Anterior cingulate cortex (tissue), 58 donors: ENCODE measurements around the gene PTPRC.
"Not testable (repeated sequence)": the region's sequence is repeated elsewhere in the genome, so short reads cannot be mapped to it uniquely, and the experiment has no call there.

Experiments
- DNase-seq, 58 donors: peaks; one replicate each; lab custom pipeline; 2025; lab: John Stamatoyannopoulos, UW

Gene PTPRC, protein sequence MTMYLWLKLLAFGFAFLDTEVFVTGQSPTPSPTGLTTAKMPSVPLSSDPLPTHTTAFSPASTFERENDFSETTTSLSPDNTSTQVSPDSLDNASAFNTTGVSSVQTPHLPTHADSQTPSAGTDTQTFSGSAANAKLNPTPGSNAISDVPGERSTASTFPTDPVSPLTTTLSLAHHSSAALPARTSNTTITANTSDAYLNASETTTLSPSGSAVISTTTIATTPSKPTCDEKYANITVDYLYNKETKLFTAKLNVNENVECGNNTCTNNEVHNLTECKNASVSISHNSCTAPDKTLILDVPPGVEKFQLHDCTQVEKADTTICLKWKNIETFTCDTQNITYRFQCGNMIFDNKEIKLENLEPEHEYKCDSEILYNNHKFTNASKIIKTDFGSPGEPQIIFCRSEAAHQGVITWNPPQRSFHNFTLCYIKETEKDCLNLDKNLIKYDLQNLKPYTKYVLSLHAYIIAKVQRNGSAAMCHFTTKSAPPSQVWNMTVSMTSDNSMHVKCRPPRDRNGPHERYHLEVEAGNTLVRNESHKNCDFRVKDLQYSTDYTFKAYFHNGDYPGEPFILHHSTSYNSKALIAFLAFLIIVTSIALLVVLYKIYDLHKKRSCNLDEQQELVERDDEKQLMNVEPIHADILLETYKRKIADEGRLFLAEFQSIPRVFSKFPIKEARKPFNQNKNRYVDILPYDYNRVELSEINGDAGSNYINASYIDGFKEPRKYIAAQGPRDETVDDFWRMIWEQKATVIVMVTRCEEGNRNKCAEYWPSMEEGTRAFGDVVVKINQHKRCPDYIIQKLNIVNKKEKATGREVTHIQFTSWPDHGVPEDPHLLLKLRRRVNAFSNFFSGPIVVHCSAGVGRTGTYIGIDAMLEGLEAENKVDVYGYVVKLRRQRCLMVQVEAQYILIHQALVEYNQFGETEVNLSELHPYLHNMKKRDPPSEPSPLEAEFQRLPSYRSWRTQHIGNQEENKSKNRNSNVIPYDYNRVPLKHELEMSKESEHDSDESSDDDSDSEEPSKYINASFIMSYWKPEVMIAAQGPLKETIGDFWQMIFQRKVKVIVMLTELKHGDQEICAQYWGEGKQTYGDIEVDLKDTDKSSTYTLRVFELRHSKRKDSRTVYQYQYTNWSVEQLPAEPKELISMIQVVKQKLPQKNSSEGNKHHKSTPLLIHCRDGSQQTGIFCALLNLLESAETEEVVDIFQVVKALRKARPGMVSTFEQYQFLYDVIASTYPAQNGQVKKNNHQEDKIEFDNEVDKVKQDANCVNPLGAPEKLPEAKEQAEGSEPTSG (N-terminal part only)

DNA sequence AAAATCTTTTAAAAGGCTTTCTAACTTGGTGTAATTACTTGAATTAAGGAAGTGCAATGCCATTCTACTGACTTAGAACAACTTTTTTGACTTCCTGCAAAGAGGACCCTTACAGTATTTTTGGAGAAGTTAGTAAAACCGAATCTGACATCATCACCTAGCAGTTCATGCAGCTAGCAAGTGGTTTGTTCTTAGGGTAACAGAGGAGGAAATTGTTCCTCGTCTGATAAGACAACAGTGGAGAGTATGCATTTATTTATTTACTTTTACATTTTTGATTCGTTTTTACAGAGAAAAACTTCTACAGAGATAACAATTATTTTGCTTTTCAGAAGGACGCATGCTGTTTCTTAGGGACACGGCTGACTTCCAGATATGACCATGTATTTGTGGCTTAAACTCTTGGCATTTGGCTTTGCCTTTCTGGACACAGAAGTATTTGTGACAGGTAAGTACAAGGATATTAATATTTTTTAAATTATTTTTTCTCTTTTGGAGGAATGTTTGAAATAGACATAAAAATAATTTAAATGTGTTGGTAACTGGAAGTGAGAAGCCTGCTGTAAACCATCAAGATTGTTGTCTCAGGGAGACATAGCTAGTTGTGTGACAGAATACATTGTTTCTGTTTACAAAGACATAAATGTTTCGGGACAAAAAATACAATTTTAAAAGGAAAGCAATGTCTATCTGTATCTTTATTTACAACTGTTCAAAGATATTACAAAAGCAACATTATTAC, at the start of gene PTPRC:
Gene PTPRC, plus strand, starts transcription at position 147 of the 742 bp plus-strand sequence. Its CDS starts 229 bp downstream, at position 376.
- DNase-seq, result peak in 2 of 58 donors; percentile 10 to 63

DNA sequence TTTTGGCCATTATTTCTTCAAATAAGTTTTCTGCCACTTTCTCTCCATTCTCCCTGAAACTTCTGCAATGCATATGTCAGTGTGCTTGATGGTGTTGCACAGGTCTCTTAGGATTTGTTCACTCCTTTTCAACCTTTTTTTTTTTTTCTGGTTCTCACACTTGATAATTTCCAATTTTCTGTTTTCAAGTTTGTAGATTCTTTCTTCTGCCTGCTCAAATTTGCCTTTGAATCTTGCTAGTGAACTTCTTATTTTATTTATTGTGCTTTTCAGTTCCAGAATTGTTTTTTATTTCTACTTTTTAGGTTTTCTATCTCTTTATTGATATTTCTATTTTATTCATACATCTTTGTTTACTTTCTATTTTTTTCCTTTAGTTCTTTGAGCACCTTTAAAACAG, 48.4 kb upstream of the PTPRC start:
- no peak for DNase-seq

DNA sequence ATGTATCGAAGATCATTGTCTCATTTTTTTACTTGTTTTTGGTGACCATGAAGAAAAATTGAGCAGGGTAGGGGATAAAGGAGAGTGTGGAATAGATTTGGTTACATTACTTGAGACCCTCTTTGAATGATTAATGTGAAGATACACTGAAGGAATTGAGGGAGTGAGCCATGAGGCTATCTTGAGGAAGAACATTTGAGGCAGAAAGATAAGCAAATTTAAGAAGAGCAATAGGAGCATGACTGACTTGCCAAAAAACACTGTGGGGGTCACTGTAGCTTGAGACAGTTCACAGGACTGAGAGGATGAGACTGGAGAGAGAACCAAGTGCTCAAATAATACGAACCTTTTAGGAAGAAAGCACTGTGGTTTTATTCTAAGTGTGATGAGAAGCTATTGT, 43.1 kb upstream of the PTPRC start:
- no peak for DNase-seq

DNA sequence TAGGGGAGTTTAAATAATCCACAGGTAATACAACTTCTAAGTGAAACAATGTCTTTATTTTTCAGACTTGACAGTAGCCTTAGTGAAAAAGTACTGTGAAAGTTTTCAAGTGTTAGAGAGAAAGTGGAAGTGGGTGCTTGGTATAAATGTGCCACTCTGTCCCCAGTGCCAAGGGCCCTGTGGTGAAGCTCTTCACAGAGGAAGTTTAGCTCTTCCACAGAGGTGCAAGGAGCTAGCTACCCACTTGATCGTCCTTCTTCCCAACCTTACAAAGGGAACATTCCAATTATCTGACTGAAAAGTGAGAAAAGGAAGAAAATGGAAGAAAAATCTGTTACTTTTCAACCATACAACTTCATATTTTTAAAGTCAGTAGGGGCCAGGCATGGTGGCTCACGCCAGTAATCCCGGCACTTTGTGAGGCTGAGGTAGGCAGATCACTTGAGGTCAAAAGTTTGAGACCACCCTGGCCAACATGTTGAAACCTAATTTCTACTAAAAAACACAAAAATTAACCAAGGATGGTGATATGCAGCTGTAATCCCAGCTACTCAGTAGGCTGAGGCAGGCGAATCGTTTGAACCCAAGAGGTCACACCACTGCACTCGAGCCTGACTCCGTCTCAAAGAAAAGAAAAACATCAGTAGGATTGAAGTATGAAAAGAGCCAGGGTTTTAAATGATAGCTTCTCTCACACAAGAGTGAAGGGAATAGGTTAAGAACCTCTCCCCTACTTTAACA, 41.0 kb upstream of the PTPRC start:
- DNase-seq, result no peak

DNA sequence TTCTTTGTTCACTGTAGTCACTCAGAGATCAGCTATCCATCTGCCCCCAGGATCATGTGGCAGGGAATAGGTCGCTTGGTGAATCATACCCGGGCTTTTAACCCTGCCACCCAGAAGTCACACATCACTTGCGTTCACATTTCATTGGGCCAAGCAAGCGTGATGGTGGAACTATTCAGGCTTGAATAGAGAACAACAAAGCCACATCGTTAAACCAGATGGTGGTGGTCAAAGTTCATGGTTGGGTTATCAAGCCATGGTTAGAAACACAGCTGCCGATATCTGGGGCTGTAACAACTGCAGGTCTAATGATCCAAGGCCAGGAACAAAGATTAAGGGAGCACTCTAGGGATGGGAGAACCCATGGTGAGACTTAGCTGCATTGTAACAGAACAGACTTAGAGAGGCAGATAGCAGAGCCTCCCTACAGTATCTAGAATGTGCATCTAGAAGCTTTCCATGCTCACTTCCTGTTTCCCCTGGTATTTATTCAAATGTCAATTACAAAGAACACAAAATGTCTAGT, 40.0 kb upstream of the PTPRC start:
- no peak for DNase-seq

DNA sequence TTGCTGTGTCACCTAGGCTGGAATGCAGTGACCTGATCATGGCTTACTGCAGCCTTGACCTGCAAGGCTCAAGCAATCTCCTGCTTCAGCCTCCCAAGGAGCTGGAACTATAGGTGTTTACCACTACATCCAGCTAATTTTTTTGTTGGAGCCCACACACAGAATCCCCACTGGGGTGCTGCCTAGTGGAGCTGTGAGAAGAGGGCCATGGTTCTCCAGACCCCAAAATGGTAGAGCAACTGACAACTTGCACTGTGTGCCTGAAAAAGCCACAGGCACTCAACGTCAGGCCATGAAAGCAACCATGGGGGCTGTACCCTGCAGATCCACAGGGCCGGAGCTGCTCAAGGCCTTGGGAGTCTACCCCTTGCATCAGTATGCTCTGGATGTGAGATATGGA, 39.1 kb upstream of the PTPRC start:
- no peak for DNase-seq

DNA sequence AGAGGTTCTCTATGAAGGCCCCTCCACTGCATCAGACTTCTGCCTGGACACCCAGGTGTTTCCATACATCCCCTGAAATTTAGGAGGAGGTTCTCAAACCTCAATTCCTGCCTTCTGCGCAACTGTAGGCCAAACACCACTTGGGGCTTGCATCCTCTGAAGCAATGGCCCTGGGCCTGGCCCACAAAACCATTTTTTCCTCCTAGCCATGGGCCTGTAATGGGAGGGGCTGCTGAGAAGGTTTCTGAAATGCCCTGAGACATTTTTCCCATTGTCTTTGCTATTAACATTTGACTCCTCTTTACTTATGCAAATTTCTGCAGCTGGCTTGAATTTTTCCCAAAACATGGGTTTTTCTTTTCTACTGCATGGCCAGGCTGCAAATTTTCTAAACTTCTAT, 37.9 kb upstream of the PTPRC start:
- no peak for DNase-seq

DNA sequence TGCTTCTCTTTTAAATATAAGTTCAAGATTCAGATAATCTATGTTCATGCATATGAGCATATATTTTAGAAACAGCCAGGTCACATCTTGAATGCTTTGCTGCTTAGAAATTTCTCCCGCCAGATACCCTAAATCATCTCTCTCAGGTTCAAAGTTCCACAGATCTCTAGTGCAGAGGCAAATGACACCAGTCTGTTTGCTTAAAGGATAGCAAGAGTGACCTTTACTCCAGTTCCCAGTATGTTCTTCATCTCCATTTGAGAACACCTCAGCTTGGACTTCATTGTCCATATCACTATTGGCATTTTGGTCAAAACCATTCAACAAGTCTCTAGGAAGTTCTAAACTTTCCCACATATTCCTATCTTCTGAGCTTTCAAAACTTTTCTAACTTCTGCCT, 37.5 kb upstream of the PTPRC start:
- not testable (repeated sequence) for DNase-seq

DNA sequence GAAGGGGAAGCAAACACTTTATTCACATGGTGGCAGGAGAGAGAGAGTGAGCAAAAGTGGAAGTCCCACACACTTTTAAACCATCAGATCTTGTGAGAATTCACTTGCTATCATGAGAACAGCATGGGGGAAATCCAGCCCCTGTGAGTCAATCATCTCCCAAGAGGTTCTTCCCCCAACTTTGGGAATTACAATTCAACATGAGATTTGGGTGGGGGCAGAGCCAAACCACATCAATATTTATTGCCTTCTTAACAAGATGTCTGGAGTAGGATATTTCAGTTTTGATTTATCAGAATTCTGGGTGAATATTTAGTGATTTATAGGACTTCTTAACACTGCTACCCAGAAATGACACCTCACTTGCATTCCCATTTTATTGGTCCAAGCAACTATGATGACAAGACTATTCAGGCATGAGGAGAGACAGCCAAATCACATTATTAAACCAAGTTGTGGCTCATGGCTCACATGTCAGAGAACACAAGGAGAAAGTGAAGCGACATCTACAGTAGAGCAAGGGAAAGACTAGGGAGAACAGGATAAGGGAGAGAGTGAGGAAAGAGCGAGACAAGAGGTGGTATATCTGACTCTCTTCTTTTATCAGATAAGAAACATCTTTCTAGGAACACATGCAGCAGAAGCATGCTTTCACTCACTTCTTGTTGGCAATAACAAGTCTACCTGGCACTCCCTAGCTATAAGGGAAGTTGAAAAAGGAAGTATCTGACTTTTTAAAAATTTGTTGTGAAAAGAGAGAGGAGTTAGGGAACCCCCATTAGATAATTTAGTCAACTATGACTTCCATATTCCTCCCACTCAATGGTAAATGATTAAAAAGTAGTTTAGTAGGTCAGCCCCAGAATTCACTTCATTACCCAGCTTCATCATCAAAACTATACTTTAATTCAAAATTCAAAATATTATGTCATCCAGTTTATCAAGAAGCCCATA, 36.6 kb upstream of the PTPRC start:
- DNase-seq, result no peak

DNA sequence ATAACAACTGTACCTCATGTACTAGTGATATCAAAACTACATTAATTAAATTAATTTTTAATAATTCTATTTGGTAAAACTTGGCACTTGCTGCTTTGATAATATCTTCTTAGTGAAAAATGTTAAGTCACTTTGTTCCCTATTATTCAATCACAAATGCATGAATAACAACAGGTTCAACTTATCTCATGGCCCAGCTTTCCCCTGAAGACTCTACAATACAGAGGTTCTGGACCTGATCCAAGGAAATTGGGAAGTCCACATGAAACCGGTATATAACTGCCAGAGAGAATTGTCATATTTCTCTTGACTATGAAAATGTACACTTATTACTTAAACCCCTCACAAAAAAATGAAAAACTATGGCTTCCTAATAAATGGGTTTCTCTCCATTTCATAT, 33.9 kb upstream of the PTPRC start:
- DNase-seq, result no peak

DNA sequence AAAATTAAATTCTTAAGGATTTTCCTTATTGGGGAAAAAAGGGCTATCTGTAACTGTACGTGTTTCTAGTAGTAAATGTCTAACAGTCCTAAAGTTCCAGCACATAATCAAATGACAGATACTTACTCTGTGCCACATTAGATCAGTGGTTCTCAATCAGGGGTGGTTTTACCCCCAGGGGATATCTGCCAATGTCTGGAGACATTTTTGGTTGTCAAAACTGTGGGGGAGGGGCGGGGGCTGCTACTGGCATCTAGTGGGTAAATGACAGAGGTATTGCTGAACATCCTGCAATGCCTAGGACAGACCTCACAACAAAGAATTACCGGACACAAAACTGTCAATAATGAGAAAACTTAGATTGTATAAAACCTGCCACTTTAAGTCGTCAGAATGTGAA, 33.4 kb upstream of the PTPRC start:
- DNase-seq, result no peak

DNA sequence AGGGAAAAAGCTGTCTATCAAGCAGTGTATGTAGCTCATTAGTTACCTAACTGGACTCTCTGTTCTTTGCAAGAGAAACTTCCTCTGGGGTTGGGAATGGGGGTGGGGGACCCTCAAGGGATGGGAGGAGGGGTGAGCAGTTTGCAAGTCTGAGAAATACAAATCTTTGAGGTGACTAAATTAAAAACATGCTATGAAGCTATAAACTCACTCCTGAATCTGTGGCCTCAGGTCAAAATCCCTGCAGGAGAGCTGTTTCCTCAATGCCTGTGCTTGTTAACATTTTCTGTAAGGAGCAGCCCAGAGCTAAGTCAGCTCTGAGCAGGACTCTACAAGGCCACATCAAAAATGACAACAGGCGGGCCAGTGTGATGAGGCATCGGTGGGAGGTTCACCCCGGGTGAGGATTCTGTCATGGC, 32.8 kb upstream of the PTPRC start:
- no peak for DNase-seq

DNA sequence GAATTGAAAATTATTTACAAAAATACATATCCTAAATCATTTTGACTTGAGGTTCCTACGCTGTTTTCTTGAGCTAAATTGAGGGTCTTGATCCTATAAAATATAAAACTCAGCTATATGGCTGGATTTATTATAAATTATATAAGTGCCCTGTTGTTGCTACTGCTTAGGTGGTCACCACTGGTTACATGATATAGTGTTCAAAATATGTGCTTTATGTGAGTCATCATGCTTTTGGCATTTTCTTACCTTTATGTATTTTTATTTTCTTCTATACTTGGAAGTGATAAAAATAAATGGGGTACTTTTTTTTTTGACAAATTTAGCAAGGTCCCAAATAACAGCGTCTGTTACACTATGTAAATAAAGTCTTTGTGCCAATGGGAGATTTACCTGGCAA, 31.1 kb upstream of the PTPRC start:
- DNase-seq, result no peak

DNA sequence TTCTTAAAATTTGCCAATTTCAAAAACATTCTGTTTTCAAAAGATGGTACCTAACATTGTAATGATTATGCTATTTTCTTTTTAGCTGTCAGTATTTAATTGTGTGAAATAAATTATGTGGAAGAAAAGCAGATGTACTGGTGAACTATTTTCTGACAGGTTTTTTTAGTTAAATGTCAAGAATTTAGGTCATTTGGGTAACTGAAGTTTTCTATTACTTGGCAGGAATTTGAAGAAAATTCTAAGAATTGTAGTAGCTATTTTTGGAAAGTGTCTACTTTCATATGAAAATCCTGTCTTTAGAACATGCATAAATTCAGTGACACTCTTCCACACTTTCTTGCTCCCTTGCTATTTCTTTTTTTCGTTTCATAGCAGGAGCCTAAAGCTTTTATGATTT, 28.5 kb upstream of the PTPRC start:
- no peak for DNase-seq

DNA sequence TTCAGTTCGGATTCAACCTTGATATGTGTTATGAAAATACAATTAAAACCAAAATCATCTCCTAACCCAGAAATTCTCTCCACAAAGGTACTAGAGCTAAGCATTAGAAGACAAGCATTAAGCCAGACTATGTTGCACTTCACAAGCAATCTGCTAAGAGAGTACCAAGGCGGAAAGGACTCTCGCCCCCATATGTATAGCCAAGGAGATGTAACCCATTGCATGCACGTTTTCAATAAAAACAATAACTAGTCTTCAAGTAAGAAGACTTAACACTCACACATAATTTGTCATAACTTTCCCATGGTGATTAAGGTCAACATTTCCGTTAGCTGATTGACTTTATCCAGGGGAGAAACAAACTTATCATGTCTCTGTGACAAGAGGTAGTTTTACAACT, 27.6 kb upstream of the PTPRC start:
- no peak for DNase-seq

DNA sequence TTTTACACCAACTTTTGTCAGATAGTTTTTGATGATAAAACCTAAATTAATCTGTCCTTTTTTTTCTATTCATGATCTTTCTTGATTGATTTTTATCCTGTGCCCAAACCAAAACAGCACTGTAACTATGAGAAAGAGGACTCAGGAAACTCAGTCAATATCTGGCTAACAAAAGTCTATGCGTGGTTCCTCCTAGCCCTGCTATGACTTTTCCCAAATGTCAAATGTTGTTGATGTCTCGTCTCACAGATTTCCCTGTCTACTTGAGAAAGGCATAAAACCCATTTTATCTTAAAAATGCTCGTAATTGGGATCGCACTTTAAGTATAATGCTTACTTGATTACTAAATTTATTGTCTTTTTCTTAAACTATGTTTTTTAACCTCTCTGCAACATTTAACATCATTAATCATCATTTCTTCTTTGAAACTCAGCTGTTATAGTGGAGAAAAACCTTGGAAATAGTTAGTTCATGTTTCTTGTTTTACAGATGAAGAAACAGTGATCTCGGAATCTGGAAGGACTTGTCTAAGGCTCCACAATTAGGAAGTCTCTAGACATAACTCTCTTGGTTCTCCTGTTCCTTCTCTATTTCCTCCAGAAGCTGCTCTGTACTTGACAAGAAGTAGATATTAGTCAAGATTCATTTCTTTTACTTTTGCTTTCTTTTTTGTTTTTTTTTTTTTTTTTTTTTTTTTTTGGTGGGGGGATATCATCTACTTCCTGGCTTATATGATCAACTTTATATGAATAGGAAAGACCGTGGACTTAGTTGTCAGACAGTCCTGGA, 26.2 kb upstream of the PTPRC start:
- no peak for DNase-seq

DNA sequence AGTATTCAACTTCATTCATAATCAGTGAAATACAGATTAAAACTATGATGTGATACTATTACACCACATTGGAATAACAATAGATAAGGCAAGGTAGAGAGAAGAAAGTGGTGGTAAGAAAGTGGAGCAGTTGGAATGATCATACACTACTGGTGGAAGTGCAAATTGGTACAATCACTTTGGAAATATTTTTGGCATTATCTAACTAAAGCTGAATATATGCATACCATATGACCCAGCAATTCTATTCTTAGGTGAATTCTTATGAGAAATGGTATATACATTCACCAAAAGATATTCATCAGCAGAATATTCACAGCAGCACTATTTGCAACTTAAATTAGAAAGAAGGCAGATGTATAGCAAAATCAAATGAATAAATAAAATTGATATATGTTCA, 21.4 kb upstream of the PTPRC start:
- DNase-seq, result no peak
